Gastroesophageal sphincter (tissue), 3 donors: Measurements from ENCODE around the gene EPB41L4A.

ENCODE experiments used
- CTCF ChIP-seq, 4 experiments: fragments of 200-600 bp in 2 of 4; fragments of 450-650 bp in 2 of 4; sonication (generic) in 1 of 4; IDR thresholded peaks; one replicate each; pipeline ENCODE4 v1.5.1; 2017 to 2019; ENCODE audit warnings: antibody characterized with exemption in 4 of 4, mild to moderate bottlenecking in 2 of 4, moderate library complexity in 2 of 4
- EP300 ChIP-seq: sonication (generic); formaldehyde crosslinking; IDR thresholded peaks from one replicate; pipeline ENCODE4 v1.6.1; 2017; ENCODE audit warnings: antibody characterized with exemption, mild to moderate bottlenecking
- POLR2A ChIP-seq, 2 donors: fragments of 450-650 bp; IDR thresholded peaks; one replicate each; pipeline ENCODE4 v1.6.1; 2017; ENCODE audit warnings: antibody characterized with exemption in 2 of 2, mild to moderate bottlenecking in 2 of 2, moderate library complexity in 1 of 2
- POLR2AphosphoS5 ChIP-seq: sonication (generic); formaldehyde crosslinking; IDR thresholded peaks from one replicate; pipeline ENCODE4 v1.6.1; 2017; ENCODE audit warnings: antibody characterized with exemption

GRCh38 chr5:112267231-112267630, 151.8 kb downstream of the EPB41L4A start:
- TF ChIP-seq CTCF (IDR thresholded peaks at IDR 0.05) (no peak), POLR2A (IDR thresholded peaks at IDR 0.05) (no peak), EP300 (no peak), POLR2AphosphoS5 (no peak)
